ENCODE measurements around the gene DNAJC16.
"Not testable (repeated sequence)": the region's sequence is repeated elsewhere in the genome, so short reads cannot be mapped to it uniquely, and the experiment has no call there.

DNAJC16 gene

GRCh38 chr1:15526490-15527339 lies at the start of gene DNAJC16:
Gene DNAJC16 (plus strand): TSS chr1:15526848. CDS start chr1:15529106, 2,258 bp downstream.
- Mint-ChIP-seq H3K36me3 (peaks cover 8% of the 10 kb centered on the region), H3K27me3 (no peaks in the 10 kb centered on the region), H3K4me3 (peak within 1 kb of the TSS; percentile 86), H3K27ac (peak within 1 kb of the TSS; percentile 98), H3K4me1 (peaks cover 57% of the 10 kb centered on the region), H3K9me3 (no peaks in the 10 kb centered on the region)
- peak; percentile 99 for DNase-seq
- CTCF ChIA-PET: interaction anchor here (1.1 to 1.4 kb wide), 2 partner anchors 12 to 68 kb away, joined by 3 to 4 read pairs; no protein-coding TSS in a partner anchor

- no peak for DNase-seq
- Mint-ChIP-seq H3K27me3 (peaks cover 4% of the 10 kb centered on the region), H3K36me3 (no peaks in the 10 kb centered on the region), H3K4me3 (no peak overlapping the region), H3K4me1 (no peaks in the 10 kb centered on the region), H3K9me3 (no peaks in the 10 kb centered on the region), H3K27ac (no peak overlapping the region)
- CTCF ChIA-PET: no interaction called here
Observed at GRCh38 chr1:15476927-15477326, 49.7 kb upstream of the DNAJC16 start.

GRCh38 chr1:15477646-15478212 lies 48.9 kb upstream of the DNAJC16 start:
- Mint-ChIP-seq H3K4me1 (no peaks in the 10 kb centered on the region), H3K9me3 (no peaks in the 10 kb centered on the region), H3K27ac (peak overlapping the region; percentile 12), H3K36me3 (no peaks in the 10 kb centered on the region), H3K4me3 (no peak overlapping the region), H3K27me3 (no peaks in the 10 kb centered on the region)
- CTCF ChIA-PET: no interaction called here
- DNase-seq: no peak

GRCh38 chr1:15479654-15480347 lies 46.8 kb upstream of the DNAJC16 start:
- no peak overlapping the region for H3K4me3 Mint-ChIP-seq
- no peaks in the 10 kb centered on the region for H3K27me3 Mint-ChIP-seq
- DNase-seq: no peak
- no peak overlapping the region for H3K27ac Mint-ChIP-seq
- CTCF ChIA-PET: interaction anchor here (1.5 kb wide), 1 partner anchor 22 kb away, joined by 3 read pairs; no protein-coding TSS in a partner anchor
- no peaks in the 10 kb centered on the region for H3K4me1 Mint-ChIP-seq
- H3K36me3 Mint-ChIP-seq: no peaks in the 10 kb centered on the region
- no peaks in the 10 kb centered on the region for H3K9me3 Mint-ChIP-seq

- CTCF ChIA-PET, H3K36me3 Mint-ChIP-seq, H3K4me3 Mint-ChIP-seq, H3K9me3 Mint-ChIP-seq, DNase-seq, H3K27me3 Mint-ChIP-seq, H3K4me1 Mint-ChIP-seq, H3K27ac Mint-ChIP-seq: not testable (repeated sequence)
Observed at GRCh38 chr1:15482455-15482854, 44.2 kb upstream of the DNAJC16 start.

GRCh38 chr1:15482983-15483543 lies 43.6 kb upstream of the DNAJC16 start:
- H3K36me3 Mint-ChIP-seq, H3K27me3 Mint-ChIP-seq, H3K4me3 Mint-ChIP-seq, H3K27ac Mint-ChIP-seq, H3K9me3 Mint-ChIP-seq, H3K4me1 Mint-ChIP-seq, DNase-seq, CTCF ChIA-PET: not testable (repeated sequence)

- H3K27ac Mint-ChIP-seq: no peak overlapping the region
- H3K27me3 Mint-ChIP-seq: no peaks in the 10 kb centered on the region
- no peaks in the 10 kb centered on the region for H3K9me3 Mint-ChIP-seq
- CTCF ChIA-PET: no interaction called here
- no peak for DNase-seq
- no peaks in the 10 kb centered on the region for H3K4me1 Mint-ChIP-seq
- peaks cover 4% of the 10 kb centered on the region for H3K36me3 Mint-ChIP-seq
- no peak overlapping the region for H3K4me3 Mint-ChIP-seq
Observed at GRCh38 chr1:15483971-15484370, 42.7 kb upstream of the DNAJC16 start.

- H3K27me3 Mint-ChIP-seq, H3K27ac Mint-ChIP-seq, CTCF ChIA-PET, H3K9me3 Mint-ChIP-seq, H3K4me3 Mint-ChIP-seq, H3K4me1 Mint-ChIP-seq, H3K36me3 Mint-ChIP-seq, DNase-seq: not testable (repeated sequence)
Observed at GRCh38 chr1:15484443-15484842, 42.2 kb upstream of the DNAJC16 start.

GRCh38 chr1:15485636-15486035 lies 41.0 kb upstream of the DNAJC16 start:
- peaks cover 4% of the 10 kb centered on the region for H3K4me1 Mint-ChIP-seq
- H3K36me3 Mint-ChIP-seq: peaks cover 8% of the 10 kb centered on the region
- CTCF ChIA-PET: interaction anchor here (0.7 kb wide), 1 partner anchor 943 kb away, joined by 3 read pairs; no protein-coding TSS in a partner anchor
- H3K9me3 Mint-ChIP-seq: no peaks in the 10 kb centered on the region
- no peak overlapping the region for H3K27ac Mint-ChIP-seq
- DNase-seq: no peak
- H3K4me3 Mint-ChIP-seq: no peak overlapping the region
- no peaks in the 10 kb centered on the region for H3K27me3 Mint-ChIP-seq

- H3K9me3 Mint-ChIP-seq, DNase-seq, H3K36me3 Mint-ChIP-seq, H3K27me3 Mint-ChIP-seq, CTCF ChIA-PET, H3K27ac Mint-ChIP-seq, H3K4me3 Mint-ChIP-seq, H3K4me1 Mint-ChIP-seq: not testable (repeated sequence)
Observed at GRCh38 chr1:15486844-15487610, 39.6 kb upstream of the DNAJC16 start.

- Mint-ChIP-seq H3K4me1 (peaks cover 9% of the 10 kb centered on the region), H3K36me3 (peaks cover 11% of the 10 kb centered on the region), H3K27me3 (no peaks in the 10 kb centered on the region), H3K27ac (no peak overlapping the region), H3K9me3 (no peaks in the 10 kb centered on the region), H3K4me3 (no peak overlapping the region)
- CTCF ChIA-PET: interaction anchor here (0.8 kb wide), 1 partner anchor 14 kb away, joined by 3 read pairs; no protein-coding TSS in a partner anchor
- no peak for DNase-seq
Observed at GRCh38 chr1:15488371-15488770, 38.3 kb upstream of the DNAJC16 start.

GRCh38 chr1:15489052-15489736 lies 37.5 kb upstream of the DNAJC16 start:
- CTCF ChIA-PET: interaction anchor here (0.8 kb wide), 1 partner anchor 13 kb away, joined by 3 read pairs; no protein-coding TSS in a partner anchor
- Mint-ChIP-seq H3K9me3 (no peaks in the 10 kb centered on the region), H3K36me3 (peaks cover 13% of the 10 kb centered on the region)

GRCh38 chr1:15491010-15491409 lies 35.6 kb upstream of the DNAJC16 start:
- CTCF ChIA-PET, H3K9me3 Mint-ChIP-seq, H3K27ac Mint-ChIP-seq, H3K4me3 Mint-ChIP-seq, H3K27me3 Mint-ChIP-seq, H3K4me1 Mint-ChIP-seq: not testable (repeated sequence)
- peak; percentile 44 for DNase-seq
- peaks cover 21% of the 10 kb centered on the region for H3K36me3 Mint-ChIP-seq

More at GRCh38 chr1:15489052-15489736, 37.5 kb upstream of the DNAJC16 start:
- Mint-ChIP-seq H3K4me3 (no peak overlapping the region), H3K4me1 (peaks cover 9% of the 10 kb centered on the region), H3K27me3 (no peaks in the 10 kb centered on the region), H3K27ac (no peak overlapping the region)
- DNase-seq: no peak

All from activated naive CD4-positive, alpha-beta T cell treated with anti-CD3 and anti-CD28 coated beads, Interleukin-2, amount 10 ng/mL, durations not matched to agents 7 days and 5 days (primary cell).